Dermis blood vessel endothelial cell (primary cell): ENCODE results near the gene SMIM34. TPM values are rescaled to one million over a fixed set of nuclear protein-coding genes. Genes with fewer than 3 reads are reported as not detected.

ENCODE experiments used
- DNase-seq: peaks from one replicate; pipeline ENCODE4 v3.0.0; 2010
- total RNA-seq: library from RNA; depleted of rRNA; stranded (reverse); fragments of >200 nt; gene quantifications from 2 replicates; pipeline ENCODE4 v1.2.3, GENCODE V29; 2014

SMIM34 gene
- total RNA-seq, 1 donor from 2014 or later, result not detected

GRCh38 chr21:34372321-34372720 is 51.4 kb downstream of the SMIM34 start:
- no peak for DNase-seq

GRCh38 chr21:34369741-34370140 is 54.0 kb downstream of the SMIM34 start:
- no peak for DNase-seq

Other genes starting within 250 kb of the SMIM34 start
- not detected in 2 replicates for gene KCNE2, start 59.9 kb downstream of the SMIM34 start, total RNA-seq
- 2.0 and 2.4 TPM in 2 replicates for gene SMIM11, start 48.4 kb downstream of the SMIM34 start, total RNA-seq
- gene KCNE1, start 88.3 kb upstream of the SMIM34 start, total RNA-seq, result under 0.01 and 0.14 TPM in 2 replicates
- gene RCAN1, start 191.2 kb upstream of the SMIM34 start, total RNA-seq, result 31.8 and 45.9 TPM in 2 replicates
- not detected in 2 replicates for gene CLIC6, start 245.0 kb upstream of the SMIM34 start, total RNA-seq